Fibroblast of peridontal ligament (primary cell): ENCODE measurements around the gene KHDC1.
"Not testable (repeated sequence)": the region's sequence is repeated elsewhere in the genome, so short reads cannot be mapped to it uniquely, and the experiment has no call there.

ENCODE experiments used
- DNase-seq: peaks from one replicate; pipeline ENCODE4 v3.0.0-alpha.2; 2010; ENCODE audit errors: extremely low read depth

The KHDC1 gene

GRCh38 chr6:73250016-73250415 is 13.0 kb downstream of the KHDC1 start:
- no peak for DNase-seq

- DNase-seq: no peak
These were observed 14.6 kb downstream of the KHDC1 start for GRCh38 chr6:73248192-73248903.

DNA sequence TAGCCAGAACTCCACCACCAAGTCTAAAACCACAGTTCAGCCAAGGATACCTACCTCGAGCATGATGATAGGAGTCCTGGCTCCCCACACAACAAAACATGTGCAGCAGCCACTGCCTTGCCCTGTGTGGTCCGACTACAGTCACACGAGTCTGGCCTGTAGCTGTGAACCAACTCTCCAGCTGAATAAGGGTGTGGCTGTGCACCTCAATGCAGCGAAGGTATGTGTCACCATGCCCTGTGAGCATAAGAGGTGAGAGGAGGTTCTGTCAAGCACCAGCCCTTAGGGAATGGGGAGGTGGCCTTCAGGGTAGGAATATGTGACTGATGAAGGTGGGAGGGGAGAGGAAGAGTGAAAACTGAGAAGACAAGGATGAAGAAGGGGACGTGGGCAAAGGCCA is 21.0 kb downstream of the KHDC1 start:
- no peak for DNase-seq

DNA sequence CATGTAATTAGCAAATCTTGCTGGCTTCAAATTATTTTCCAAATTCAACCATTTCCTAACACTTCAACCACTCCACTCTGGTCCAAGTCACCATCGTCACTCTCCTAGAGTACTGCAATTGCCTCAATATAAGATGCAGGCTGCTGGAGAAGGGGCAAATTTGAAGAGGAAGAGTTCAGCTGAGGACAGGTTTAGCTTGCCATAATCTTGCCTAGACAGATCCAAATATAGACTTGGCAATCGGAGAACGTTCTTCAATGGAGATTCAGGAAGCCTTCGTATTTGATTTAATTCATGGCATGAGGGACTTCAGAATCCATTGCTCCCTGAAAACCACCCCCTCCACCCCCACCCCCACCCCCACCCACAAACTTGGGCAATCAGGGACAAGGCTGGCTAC is 22.3 kb downstream of the KHDC1 start:
- DNase-seq: no peak

DNA sequence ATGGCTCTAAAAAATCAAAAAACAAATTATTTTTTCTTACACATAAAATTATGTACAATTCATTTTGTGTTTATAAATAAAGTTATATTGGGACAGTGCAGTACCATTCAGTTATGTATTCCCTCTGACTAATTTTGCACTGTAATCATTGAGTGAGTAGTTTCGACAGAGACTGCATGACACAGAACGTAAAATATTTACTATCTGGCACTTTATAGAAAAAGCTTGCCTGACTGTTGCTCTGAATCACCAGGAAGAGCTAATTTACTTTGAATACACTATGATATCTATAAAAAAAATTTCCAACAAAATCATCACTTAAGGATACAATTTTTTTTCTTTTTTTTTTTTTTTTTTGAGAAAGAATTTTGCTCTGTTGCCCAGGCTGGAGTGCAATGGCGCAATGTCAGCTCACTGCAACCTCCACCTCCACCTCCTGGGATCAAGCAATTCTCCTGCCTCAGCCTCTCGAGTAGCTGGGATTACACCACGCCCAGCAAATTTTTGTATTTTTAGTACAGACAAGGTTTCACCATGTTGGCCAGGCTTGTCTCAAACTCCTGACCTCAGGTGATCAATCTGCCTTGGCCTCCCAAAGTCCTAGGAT is 26.7 kb downstream of the KHDC1 start:
- DNase-seq: peak; percentile 97

DNA sequence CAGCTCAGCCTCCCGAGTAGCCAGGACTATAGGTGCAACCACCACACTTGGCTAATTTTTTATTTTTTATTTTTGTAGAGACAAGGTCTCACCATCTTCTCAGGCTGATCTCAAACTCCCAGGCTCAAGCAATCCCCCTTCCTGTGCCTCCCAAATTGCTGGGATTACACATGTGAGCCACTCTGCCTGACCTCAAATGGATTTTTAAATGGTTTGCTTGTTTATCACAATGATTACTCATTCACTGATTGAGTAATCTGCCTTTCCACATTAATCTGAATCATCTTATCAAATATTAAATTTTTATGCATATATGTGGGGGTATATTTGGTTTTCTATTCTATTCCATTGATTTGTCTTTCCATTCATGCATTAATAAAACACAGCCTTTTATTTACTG is 28.3 kb downstream of the KHDC1 start:
- peak; percentile 90 for DNase-seq

DNA sequence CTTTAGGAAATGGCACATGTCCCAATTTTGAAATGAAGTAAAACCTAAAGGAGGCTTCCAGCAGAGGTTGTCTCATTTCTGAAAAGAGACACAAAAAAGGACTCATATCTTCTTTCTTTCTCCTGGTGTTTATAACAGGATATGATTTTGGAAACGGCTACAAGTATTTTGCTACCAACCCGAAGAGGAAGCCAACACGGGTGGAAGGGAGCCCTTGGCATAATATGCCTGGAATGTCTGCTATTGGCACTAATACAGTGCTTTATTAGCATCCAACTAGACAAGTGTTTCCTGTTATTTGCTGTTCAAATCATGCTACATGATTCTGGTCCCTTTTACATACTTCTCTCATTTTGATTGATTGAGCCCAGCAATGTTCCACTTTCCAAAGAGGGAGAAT is 29.0 kb downstream of the KHDC1 start:
- peak; percentile 23 for DNase-seq

DNA sequence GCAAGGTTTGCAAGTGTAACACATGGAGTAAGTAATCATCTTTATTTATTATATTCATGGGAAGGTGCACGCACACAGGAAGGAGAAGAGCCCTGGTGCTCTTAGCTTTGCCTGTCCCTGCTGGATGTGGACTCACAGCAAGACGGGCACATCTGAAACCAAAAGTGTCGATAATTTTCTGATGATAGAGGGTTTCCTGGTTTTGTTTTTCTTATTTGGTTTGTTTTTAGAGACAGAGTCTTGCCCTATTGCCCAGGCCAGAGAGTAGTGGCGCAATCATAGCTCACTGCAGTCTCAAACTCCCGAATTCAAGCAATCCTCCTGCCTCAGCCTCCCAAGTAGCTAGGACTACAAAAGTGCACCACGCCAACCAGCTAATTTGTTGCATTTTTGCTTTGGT is 29.9 kb downstream of the KHDC1 start:
- DNase-seq: no peak

DNA sequence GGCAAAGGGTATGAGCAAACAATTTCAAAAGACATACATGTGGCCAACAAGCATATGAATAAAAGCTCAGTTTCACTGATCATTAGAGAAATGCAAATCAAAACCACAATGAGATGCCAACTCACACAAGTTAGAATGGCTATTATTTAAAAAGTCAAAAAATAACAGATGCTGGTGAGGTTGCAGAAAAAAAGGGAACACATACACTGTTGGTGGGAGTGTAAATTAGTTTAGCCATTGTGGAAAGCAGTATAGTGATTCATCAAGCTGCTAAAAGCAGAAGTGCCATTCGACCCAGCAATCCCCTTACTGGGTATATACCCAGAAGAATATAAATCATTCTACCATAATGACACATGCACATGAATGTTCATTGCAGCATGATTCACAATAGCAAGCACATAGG is 31.0 kb downstream of the KHDC1 start:
- DNase-seq: peak; percentile 14

DNA sequence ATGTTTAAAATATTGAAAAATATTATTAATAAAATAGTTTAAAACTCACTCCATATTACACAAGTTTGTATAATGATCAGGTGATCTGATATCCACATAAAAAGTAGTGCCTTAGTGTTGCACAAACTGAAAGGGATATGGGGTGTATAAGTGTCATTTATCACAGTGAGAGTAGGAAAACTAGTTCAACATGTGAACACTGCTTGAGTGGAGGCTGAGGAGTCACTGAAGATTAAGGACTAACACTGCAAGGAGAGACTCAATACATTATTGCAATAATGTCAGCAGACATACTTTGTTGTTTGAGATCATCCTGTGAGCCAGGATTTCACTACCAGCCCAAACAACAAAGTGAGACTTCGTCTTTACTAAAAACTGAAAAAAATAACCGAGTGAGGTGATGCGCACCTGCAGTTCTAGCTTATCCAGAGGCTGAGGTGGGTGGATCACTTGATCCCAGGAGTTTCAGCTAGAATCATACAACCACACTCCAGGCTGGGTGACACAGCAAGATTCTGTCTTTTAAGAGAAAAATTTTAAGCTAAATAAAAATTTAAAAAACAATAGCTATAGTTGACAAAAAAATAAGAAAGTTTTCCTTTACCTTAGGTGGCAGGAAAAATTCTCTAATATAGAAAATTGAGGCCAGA is 35.3 kb downstream of the KHDC1 start:
- DNase-seq: no peak

- no peak for DNase-seq
These were observed 37.6 kb downstream of the KHDC1 start, which contains the start of gene KHDC1L for GRCh38 chr6:73225396-73225795. Gene KHDC1L (minus strand): TSS chr6:73225496. CDS start chr6:73225408, 88 bp downstream.

GRCh38 chr6:73216859-73217258 is 46.1 kb downstream of the KHDC1 start:
- DNase-seq: no peak

DNA sequence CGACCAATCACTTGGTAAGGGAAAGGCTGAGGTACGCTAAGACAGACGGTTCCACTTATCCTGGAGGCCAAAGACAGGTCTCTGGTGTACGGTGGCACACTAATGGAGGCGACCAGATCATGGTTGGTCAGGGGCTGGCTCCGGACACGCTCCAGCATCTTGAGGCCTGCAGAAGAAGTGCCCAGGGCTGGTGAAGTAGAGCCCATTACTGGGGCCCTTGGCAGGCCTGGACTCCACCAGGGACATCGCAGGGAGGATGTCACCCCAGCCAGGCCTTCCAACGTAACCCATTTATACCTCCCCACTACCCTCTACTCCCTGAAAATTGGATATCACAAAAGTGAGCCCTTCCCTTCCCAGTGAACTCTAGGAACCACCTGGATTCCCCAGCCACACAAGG is 53.9 kb downstream of the KHDC1 start:
- no peak for DNase-seq

DNA sequence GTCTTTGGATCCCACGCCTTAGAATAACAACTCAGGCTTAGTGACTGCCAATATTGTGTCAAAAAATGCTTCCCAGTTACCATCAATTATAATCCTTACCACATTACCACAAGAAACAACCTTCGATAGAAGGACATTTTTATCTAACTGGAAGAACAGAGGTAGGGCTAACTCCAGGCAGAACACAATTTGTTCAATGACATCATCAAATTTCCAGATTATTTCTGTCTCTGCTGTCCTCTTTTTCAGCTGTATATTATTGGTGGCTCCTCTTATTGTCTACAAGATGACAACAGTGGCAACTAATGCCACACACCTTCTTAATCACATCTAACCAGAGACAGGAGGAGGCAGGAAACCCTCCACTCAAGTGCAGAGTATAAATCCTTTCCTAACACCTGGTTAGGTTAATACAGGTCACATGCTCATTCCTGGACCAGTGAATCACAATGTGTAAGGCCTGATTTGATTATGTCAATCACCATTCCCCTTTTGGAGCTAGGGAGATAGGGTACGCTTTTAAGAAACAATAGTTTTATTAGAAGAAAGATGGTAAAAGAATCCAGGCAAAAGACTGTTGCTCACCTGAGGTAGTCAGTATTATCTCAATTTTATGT is 55.7 kb downstream of the KHDC1 start:
- DNase-seq: no peak

GRCh38 chr6:73204252-73204651 is 58.7 kb downstream of the KHDC1 start:
- no peak for DNase-seq

- peak; percentile 65 for DNase-seq
These were observed 59.9 kb downstream of the KHDC1 start for GRCh38 chr6:73203098-73203497.

DNA sequence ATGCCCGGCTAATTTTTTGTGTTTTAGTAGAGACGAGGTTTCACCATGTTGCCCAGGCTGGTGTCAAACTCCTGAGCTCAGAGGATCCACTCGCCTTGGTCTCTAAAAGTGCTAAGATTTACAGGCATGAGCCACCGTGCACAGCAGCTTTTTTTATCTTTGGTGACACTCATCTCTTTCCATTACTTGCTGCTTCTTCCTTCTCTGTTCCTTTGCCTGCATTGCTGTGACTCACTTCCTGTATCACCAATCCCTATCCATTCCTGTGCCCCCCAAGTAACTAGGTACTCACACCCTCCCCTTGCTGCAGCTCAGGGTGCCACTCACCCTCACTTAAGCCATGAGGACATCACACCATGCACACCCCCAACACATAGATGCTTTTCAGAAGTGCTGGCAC is 62.3 kb downstream of the KHDC1 start:
- DNase-seq: no peak

- no peak for DNase-seq
These were observed 62.7 kb downstream of the KHDC1 start for GRCh38 chr6:73200247-73200646.

GRCh38 chr6:73194744-73195143 is 68.3 kb downstream of the KHDC1 start:
- no peak for DNase-seq

GRCh38 chr6:73193302-73193701 is 69.7 kb downstream of the KHDC1 start:
- DNase-seq: not testable (repeated sequence)
